ENCODE data around the gene SRSF4. TPM values are rescaled to one million over a fixed set of nuclear protein-coding genes. Genes with fewer than 3 reads are reported as not detected.

The SRSF4 gene
- total RNA-seq, 6 donors from 2014 or later: 47.6 to 117 (median 74.0) TPM

GRCh38 chr1:29210278-29211085 is 28.8 kb upstream of the SRSF4 start:
- TF ChIP-seq POLR2A (IDR thresholded peaks at IDR 0.05) (no peak), POLR2AphosphoS5 (IDR thresholded peaks at IDR 0.05) (no peak), CTCF (IDR thresholded peaks at IDR 0.05) (no peak), EP300 (IDR thresholded peaks at IDR 0.05) (no peak)
- H3K36me3 ChIP-seq: peaks cover 0 to 52% (median 14%) of the 10 kb centered on the region in 4 donors
- WGBS, 2 donors: 60 to 63% methylated on average over 6 to 7 of the region's 7 CpGs
- H3K4me1 ChIP-seq: no peaks in the 10 kb centered on the region
- ATAC-seq (ENCODE audit: low FRiP score in 2 of 2): no peak
- H3K27me3 ChIP-seq: no peaks in the 10 kb centered on the region
- DNase-seq: no peak
- H3K9me3 ChIP-seq: no peaks in the 10 kb centered on the region
- H3K27ac ChIP-seq: no peak overlapping the region
- no peak overlapping the region for H3K4me3 ChIP-seq

- no peak overlapping the region for H3K27ac ChIP-seq
- H3K9me3 ChIP-seq: no peaks in the 10 kb centered on the region
- 79 to 80% methylated on average over 5 of the region's 5 CpGs for WGBS, 2 donors
- H3K4me3 ChIP-seq: no peak overlapping the region
- no peaks in the 10 kb centered on the region for H3K27me3 ChIP-seq
- ATAC-seq (ENCODE audit: low FRiP score in 2 of 2) (no peak), DNase-seq (no peak)
- no peaks in the 10 kb centered on the region for H3K4me1 ChIP-seq
- H3K36me3 ChIP-seq: peaks cover 0 to 53% (median 13%) of the 10 kb centered on the region in 4 donors
- TF ChIP-seq POLR2A (IDR thresholded peaks at IDR 0.05) (no peak), POLR2AphosphoS5 (IDR thresholded peaks at IDR 0.05) (no peak), CTCF (IDR thresholded peaks at IDR 0.05) (no peak), EP300 (IDR thresholded peaks at IDR 0.05) (no peak)
These were observed 27.5 kb upstream of the SRSF4 start for GRCh38 chr1:29209173-29209572.

GRCh38 chr1:29208442-29208841 is 26.7 kb upstream of the SRSF4 start:
- H3K4me3 ChIP-seq: no peak overlapping the region
- H3K9me3 ChIP-seq: no peaks in the 10 kb centered on the region
- 47 to 53% methylated on average over 4 of the region's 4 CpGs for WGBS, 2 donors
- H3K4me1 ChIP-seq: no peaks in the 10 kb centered on the region
- TF ChIP-seq EP300 (IDR thresholded peaks at IDR 0.05) (no peak), POLR2AphosphoS5 (IDR thresholded peaks at IDR 0.05) (no peak), POLR2A (IDR thresholded peaks at IDR 0.05) (no peak), CTCF (IDR thresholded peaks at IDR 0.05) (no peak)
- H3K27me3 ChIP-seq: no peaks in the 10 kb centered on the region
- peaks cover 0 to 56% (median 14%) of the 10 kb centered on the region in 4 donors for H3K36me3 ChIP-seq
- no peak overlapping the region for H3K27ac ChIP-seq
- DNase-seq (no peak), ATAC-seq (ENCODE audit: low FRiP score in 2 of 2) (no peak)

- H3K27me3 ChIP-seq: no peaks in the 10 kb centered on the region
- H3K9me3 ChIP-seq: no peaks in the 10 kb centered on the region
- H3K27ac ChIP-seq: peak overlapping the region; percentile 72 to 90 (median 80)
- peaks cover 0 to 63% (median 14%) of the 10 kb centered on the region in 4 donors for H3K36me3 ChIP-seq
- H3K4me1 ChIP-seq: peaks cover 12 to 18% (median 13%) of the 10 kb centered on the region in 4 donors
- DNase-seq: peak; percentile 64 to 95
- no peak overlapping the region for H3K4me3 ChIP-seq
- ATAC-seq (ENCODE audit: low FRiP score in 2 of 2): peak; percentile 95 to 96
- 27 to 45% methylated on average over 10 to 14 of the region's 14 CpGs for WGBS, 2 donors
- TF ChIP-seq POLR2AphosphoS5 (IDR thresholded peaks at IDR 0.05): peak; percentile 63 to 80
- TF ChIP-seq EP300 (IDR thresholded peaks at IDR 0.05): peak in 1 of 4 donors; percentile 77
- TF ChIP-seq POLR2A (IDR thresholded peaks at IDR 0.05): no peak
- peak; percentile 93 to 97 (median 94) for TF ChIP-seq CTCF (IDR thresholded peaks at IDR 0.05)
These were observed 21.1 kb upstream of the SRSF4 start for GRCh38 chr1:29202584-29203340.

All from upper lobe of left lung (tissue), 6 donors.